ENCODE measurements around the gene FGD3. TPM values are rescaled to one million over a fixed set of nuclear protein-coding genes. Genes with fewer than 3 reads are reported as not detected.

FGD3 gene
- total RNA-seq, 1 donor, result not detected

- Histone ChIP-seq H3K79me2 (ENCODE audit: insufficient read depth, low read length) (no peaks in the 10 kb centered on the region), H3K4me1 (ENCODE audit: insufficient read depth, low read length) (no peaks in the 10 kb centered on the region), H2AFZ (ENCODE audit: low read length) (no peak overlapping the region), H3K4me3 (ENCODE audit: insufficient read depth, low read length) (no peak overlapping the region), H3K4me2 (ENCODE audit: insufficient read depth, low read length) (no peak overlapping the region), H3K27ac (ENCODE audit: low read depth, low read length) (no peak overlapping the region), H3K9me3 (ENCODE audit: low read depth, low read length) (no peaks in the 10 kb centered on the region), H3K27me3 (ENCODE audit: insufficient read depth, low read length) (no peaks in the 10 kb centered on the region), H4K20me1 (ENCODE audit: insufficient read depth, low read length) (no peaks in the 10 kb centered on the region), H3K36me3 (ENCODE audit: insufficient read depth, low read length) (no peaks in the 10 kb centered on the region)
- DNase-seq (ENCODE audit: insufficient read length, low spot score, missing footprints), result peak; percentile 18
- no peak for TF ChIP-seq CTCF (IDR thresholded peaks at IDR 0.05; ENCODE audit: extremely low read depth, low read depth, low read length)
Measured at GRCh38 chr9:93027750-93028149, 80.4 kb downstream of the FGD3 start.

GRCh38 chr9:93028448-93029006 is 81.2 kb downstream of the FGD3 start:
- Histone ChIP-seq H2AFZ (ENCODE audit: low read length) (no peak overlapping the region), H3K9me3 (ENCODE audit: low read depth, low read length) (no peaks in the 10 kb centered on the region), H3K4me3 (ENCODE audit: insufficient read depth, low read length) (no peak overlapping the region), H3K4me1 (ENCODE audit: insufficient read depth, low read length) (no peaks in the 10 kb centered on the region), H3K27ac (ENCODE audit: low read depth, low read length) (no peak overlapping the region), H3K27me3 (ENCODE audit: insufficient read depth, low read length) (no peaks in the 10 kb centered on the region), H3K79me2 (ENCODE audit: insufficient read depth, low read length) (no peaks in the 10 kb centered on the region), H3K4me2 (ENCODE audit: insufficient read depth, low read length) (no peak overlapping the region), H3K36me3 (ENCODE audit: insufficient read depth, low read length) (no peaks in the 10 kb centered on the region), H4K20me1 (ENCODE audit: insufficient read depth, low read length) (no peaks in the 10 kb centered on the region)
- no peak for TF ChIP-seq CTCF (IDR thresholded peaks at IDR 0.05; ENCODE audit: extremely low read depth, low read depth, low read length)
- peak; percentile 79 for DNase-seq (ENCODE audit: insufficient read length, low spot score, missing footprints)

- H3K36me3 ChIP-seq (ENCODE audit: insufficient read depth, low read length), result no peaks in the 10 kb centered on the region
- H3K27me3 ChIP-seq (ENCODE audit: insufficient read depth, low read length), result no peaks in the 10 kb centered on the region
- no peak overlapping the region for H3K27ac ChIP-seq (ENCODE audit: low read depth, low read length)
- H3K4me3 ChIP-seq (ENCODE audit: insufficient read depth, low read length), result no peak overlapping the region
- H3K9me3 ChIP-seq (ENCODE audit: low read depth, low read length), result no peaks in the 10 kb centered on the region
- no peaks in the 10 kb centered on the region for H3K79me2 ChIP-seq (ENCODE audit: insufficient read depth, low read length)
- no peak for TF ChIP-seq CTCF (IDR thresholded peaks at IDR 0.05; ENCODE audit: extremely low read depth, low read depth, low read length)
- no peaks in the 10 kb centered on the region for H3K4me1 ChIP-seq (ENCODE audit: insufficient read depth, low read length)
- H3K4me2 ChIP-seq (ENCODE audit: insufficient read depth, low read length), result no peak overlapping the region
- no peaks in the 10 kb centered on the region for H4K20me1 ChIP-seq (ENCODE audit: insufficient read depth, low read length)
- DNase-seq (ENCODE audit: insufficient read length, low spot score, missing footprints), result peak; percentile 55
- H2AFZ ChIP-seq (ENCODE audit: low read length), result no peak overlapping the region
Measured at GRCh38 chr9:93030642-93031628, 83.6 kb downstream of the FGD3 start.
